GM19324 (cell line): Measurements from ENCODE around the gene AKT3.

Source experiments
- ATAC-seq: cut with Tn5 transposase; IDR thresholded peaks from one replicate; pipeline ENCODE4 v1.9.1; 2021; ENCODE audit warnings: mild to moderate bottlenecking, moderate library complexity; ENCODE audit not compliant: unreplicated experiment, low FRiP score

The AKT3 gene

DNA sequence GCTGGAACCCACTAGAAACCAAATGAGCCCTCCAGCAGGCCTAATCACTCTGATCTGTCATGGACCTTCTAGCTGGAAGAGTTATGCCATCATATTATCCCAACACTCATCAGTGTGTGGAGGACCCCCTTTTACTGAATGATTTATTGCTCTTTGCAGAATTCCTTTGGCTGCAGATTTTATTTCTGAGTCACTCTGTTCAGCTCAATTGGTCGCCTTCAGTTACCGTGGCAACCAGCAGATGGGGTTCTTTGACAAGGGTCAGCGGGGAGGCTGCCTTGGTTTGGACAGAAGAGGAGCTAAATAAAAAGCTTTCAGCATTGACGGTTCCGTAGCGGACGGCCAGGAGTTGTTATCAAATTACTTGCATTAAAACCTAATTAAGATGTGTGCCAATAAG, 374.1 kb downstream of the AKT3 start:
- ATAC-seq, result no peak

DNA sequence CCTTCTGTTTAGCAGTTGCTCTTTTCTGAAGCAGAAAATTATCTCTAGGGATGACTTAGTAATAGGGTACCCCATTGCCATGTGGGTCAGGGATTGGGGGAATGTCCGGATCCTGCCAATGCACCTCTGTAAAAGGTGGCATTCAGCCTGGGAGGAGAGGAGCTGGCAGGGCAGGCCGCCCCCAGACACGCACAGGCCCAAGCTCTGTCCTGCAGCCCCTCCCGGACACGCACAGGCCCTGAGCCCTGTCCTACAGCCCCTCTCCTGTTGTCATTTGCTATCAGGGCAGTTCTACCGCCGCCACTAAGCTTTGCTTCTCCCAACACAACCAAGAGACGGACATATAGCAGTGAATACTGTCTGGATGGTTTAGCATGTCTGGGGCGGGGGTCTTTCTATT, 375.1 kb downstream of the AKT3 start:
- ATAC-seq, result no peak

DNA sequence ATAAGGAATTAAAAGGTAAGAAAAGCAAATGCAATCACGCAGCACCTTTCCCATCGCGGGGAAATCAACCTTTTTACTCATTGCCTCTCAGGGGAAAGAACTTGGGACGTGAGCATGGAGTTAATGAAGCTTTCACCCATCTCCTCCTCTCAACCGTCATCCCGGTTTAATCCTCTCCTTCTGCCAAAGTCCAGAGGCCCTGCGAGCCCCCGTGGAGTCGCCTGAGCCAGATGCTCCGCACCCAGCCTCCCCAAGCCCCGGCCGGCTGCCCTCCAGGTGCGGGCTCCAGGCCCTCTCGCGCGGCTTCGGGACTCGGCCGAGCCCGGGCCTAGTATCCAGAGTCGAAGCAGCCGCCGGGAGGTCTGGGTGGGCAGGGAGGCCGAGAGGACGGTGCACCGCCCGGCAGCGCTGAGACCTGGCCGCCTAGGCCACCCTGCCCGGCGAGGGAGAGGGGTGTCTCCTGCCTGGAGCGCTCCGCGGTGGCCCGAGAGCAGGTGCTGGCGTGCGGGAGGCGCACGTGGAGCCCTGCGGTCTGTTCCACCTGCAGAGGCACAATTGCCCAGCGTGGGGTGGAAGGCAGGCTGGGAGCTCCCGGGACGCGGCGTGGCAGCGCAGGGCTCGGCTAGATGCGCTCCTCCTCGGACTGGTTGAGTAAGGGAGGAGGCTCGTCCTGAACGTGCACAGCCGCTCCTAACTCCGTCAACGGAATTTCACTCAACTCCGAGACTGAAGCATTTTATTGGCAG, 375.7 kb downstream of the AKT3 start:
- ATAC-seq, result no peak

DNA sequence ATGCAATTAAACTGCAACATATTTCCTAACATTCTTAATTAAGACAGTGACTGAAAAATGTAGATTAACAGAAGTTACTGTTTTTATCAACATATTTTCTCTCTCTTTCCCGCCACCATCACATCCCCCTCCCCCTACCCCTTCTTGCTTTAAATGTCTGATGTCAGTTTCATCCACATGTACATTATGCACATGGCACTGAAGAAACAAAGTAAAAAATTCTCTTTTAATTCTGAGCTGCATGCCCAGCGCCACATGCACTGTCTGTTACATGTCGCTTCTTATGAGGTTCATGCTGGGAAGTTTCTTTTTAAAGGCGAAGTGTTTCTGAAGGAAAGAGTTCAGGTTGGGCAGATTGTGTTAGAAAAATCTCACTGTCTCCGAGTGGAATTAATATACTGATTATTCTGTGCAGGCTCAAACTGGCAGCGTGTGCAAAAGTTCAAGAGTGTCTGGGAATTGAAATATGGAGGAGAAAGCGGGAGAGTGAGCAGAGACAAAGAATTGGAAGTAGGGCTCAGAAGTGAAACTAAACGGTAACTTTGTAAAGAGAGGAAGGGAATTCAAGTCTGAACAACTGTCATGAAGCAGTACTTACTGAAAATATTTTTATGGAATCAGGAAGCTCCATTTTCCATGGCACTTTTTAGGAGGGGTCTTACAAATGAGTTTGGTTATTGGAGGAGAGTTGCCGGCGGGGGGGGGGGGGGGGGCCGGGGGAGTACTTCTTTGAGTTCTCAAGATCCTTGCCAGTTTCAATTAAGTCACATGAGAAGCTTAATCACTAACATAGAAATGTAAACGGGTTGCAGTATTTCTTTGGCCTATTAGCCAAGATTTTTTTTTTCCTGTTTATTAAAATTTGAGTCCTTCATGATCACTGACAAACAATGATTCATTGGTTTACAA, 376.6 kb downstream of the AKT3 start:
- no peak for ATAC-seq

DNA sequence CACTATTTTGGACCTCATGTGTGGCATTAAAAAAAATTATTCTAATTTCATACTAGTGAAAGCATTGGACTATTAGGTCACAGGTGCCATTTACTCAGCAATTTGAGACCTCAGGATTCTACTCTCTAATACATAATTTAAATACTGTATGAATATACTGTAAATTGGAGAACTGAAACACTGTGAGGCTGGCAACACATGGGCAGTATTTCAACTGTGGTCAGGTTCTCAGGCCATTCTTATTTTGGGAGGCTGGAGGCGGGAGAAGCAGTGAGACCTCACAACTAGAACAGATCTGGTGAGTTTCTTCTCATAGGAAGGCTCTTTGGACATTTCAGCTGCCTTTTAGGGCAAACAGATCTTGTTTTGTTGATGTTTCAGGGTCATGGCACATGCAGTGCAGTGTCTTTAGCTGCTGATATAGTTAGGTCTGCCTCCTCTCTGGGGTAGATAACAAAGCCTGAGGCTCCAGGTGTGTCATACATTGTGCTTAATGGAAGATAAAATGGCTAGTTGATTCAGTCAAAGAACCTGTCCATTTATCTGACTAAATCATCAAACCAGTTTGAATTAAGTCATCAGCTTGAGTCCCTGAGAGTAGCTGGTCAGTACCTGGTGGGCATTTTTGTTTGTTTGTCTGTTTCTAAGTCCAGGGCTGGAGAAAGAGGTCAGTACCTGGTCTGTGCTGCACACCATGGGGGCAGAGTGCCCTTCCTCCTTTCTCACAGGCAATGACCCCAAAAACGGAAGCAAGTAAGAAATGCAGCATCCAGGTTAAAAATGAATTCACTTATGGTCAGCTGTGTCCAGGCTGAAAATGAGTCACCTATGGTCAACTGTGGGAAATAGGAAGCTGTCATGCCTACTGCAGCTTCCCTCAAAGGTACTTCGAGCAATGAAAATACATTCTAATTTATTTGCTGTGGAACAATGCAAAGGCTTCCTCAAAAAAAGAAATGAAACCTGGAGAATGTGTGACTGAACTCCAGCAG, 378.0 kb downstream of the AKT3 start:
- ATAC-seq, result peak; percentile 83

DNA sequence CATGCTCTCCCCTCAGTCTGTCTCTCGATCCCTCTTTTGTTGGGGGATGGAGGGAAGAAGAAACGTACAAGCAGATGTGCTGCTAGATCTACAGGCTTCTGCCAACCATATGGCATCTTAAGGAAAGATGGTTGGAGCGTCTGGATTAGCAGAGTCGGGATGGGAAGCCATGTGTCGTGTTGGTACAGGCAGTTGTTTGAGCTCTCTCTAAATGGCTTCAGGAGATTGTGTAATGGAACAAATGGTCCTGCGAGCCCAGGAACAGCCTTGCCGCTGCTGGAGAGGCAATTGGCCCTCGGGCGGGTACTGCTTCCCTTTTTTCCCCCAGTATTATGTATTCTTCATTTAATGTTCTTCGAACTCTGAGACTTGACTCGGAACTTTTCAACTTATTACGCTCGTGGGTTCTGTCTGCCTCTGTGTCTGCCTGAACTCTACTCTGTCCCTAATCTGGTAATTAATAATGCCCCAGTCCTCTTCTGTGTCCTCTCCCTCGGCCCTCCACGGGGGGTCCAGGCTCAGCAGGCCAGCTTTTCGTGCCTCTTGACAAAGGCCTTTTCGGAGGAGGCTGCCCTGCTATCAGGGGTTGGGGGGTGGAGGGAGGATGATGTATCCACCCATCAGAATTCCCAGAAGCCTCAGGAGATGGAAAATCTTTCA, 378.9 kb downstream of the AKT3 start:
- no peak for ATAC-seq

DNA sequence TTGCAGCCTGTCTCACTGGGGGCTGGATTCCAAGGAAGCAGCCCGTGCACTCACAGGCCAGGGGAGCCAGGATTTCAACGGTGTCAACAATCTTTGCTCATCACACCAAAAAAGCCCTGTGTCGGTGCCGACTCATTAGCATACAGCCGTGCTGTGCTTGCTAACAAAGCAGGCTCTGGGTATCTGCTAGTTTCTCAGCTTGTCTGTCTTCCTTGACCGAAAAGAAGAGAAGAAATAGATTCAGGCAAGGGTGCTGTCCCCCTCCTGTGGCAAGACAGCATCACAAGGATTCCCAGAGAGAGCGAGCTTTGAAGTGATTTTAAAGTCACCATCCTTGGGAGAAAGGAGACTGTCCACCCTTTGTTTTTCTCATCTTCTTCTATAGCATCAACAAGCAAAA, 379.5 kb downstream of the AKT3 start:
- ATAC-seq, result no peak

DNA sequence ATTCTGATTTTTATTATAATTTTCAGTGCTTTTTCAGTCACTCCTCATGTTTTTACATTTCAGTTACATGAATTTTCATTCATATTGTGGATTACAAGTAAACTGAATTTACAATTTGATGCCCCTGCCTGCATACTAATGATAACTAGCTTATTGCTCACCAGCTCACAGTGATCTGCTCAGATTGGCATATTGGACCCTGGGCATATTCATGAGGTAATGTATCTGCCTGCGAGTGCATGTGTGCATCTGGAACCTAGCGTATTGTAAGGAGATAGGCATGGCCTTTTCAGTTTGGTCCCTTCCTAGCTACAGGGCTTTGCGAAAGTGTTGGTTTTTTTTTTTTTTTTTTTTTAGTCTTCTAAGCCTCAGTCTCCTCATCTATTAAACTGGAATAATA, 380.5 kb downstream of the AKT3 start:
- ATAC-seq, result no peak

DNA sequence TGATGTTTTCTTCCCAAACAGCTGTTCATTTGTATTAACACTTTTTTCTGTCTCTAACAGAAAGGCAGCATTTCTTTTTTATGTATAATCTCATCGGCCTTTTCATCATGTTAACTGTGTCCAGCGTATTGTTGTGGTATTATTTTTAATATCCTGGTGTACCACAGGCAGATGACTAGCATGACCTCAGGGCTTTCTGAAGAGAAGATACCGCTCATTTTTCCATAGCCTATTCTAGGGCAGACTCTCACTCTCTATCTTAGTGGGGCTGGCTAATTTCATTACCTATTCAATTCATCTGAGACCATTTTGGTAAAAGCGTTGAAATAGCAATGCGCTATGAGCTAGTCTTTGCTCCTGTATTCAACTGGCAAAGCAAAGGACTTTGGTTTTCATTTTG, 384.3 kb downstream of the AKT3 start:
- no peak for ATAC-seq

DNA sequence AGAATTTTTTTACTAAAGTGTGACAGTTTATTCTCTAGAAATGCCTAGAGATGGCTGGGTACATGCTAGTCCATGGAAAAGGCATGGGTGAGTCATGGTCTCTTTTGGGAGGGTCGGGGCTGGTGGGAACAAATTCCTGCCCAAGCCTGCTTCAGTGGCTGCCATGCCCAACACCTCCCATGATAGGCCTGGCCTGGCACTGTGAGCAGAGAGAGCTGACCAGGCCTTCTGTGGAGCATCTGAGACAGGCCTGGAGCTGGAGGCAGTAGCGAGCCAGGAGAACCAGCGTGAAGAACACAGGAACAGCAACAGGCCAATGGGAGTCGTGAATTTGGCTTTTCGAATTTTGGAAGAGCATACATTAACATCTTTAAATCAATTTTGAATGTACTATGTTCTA, 385.0 kb downstream of the AKT3 start:
- ATAC-seq, result no peak

DNA sequence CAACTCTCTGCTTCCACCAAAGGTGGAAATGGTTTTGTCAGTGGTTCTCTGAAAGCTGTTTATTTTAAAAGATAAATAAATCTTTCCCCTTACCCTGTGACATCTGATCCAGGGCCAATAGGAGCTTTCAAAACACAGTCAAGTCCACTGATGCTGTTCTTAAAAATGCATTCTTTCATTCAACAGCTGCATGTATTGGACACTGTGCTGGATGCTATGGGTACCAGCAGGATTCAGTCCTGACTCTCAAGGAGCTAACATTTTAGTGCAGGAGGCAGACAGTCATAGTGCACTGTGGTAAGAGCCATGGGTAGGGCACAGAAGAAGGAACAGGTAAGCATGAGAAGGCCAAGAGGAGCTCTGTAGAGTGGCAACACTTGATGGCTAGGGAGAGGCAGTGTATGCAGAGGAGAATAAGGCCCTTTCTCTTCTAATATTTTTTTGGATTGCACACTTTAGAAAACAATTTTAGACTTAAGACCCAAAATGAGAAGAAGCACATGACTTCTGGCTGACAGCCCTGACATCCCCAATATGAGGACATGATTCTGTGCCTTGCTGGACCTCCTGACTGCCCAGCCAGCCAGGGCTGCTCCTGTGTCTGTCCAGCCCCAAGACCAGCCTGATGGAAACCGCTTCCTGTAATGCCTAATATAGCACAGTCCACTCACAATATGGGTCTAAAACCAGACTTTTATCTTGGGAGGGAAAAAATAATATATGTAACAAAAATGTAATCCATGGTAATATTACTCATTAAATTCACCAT, 386.9 kb downstream of the AKT3 start:
- ATAC-seq, result no peak

DNA sequence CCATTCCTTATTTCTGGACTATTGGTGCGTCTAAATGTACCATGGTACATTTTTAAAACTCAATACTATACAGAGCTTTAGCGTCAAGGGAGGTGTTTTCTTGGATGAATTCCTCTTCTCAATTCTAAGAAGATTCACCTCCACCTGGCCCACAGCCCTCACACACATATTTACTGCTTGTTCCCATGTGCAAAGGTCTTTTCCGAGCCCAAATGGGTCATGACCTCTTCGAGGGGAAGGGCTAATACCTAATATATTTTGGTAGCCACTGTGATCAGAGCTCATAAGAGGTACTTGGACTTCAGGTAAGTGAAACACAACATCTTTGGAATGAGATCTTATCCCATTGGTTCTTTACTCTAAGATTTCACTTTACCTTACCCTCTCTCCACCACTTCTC, 388.3 kb downstream of the AKT3 start:
- ATAC-seq, result no peak

DNA sequence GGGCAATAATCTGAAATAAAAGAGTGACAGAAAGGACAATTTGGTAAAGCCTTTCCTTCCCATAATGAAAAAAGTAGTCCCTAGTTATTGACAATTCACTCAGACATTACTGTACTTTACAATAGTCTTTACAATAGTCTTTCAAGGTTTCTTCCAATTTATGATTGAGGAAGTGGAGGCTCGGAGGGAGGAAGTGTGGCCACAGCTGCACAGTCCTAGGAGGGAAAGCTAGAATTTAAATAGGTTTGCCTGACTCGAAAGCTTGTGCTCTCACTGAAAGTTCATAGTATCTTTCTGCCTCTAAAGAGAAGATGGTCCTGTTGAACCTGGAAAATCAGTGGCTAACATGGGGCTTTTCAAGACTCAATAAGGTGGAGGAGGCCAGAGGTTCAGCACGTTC, 391.0 kb downstream of the AKT3 start:
- no peak for ATAC-seq

DNA sequence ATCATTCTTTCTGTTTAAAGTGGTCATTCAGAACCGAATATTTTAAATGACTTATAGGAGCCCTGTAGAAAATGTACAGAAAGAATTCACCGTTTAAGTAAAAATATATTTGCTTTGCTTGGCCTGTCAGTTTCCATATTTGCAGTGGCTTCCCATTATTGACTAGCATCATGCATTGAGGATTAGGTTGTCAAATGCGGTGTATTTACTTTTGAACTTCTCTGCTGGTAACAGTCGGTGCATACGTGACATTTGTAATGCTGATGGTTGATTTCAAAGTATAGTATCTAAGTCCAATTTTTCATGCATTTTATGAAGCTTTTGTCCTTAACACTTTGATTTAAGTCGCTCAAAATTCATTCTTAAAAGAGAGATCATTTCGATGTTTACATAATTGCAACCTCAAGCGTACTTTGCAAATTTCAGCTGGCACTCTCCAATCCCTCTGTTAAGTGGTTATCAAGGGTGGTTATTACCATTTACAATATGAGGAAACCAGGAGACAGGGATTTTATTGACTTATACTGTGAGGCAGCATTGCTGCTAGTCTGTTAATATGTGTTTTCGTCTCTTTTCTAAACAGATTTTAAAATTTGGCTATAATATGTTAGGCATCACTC, 392.6 kb downstream of the AKT3 start:
- no peak for ATAC-seq

DNA sequence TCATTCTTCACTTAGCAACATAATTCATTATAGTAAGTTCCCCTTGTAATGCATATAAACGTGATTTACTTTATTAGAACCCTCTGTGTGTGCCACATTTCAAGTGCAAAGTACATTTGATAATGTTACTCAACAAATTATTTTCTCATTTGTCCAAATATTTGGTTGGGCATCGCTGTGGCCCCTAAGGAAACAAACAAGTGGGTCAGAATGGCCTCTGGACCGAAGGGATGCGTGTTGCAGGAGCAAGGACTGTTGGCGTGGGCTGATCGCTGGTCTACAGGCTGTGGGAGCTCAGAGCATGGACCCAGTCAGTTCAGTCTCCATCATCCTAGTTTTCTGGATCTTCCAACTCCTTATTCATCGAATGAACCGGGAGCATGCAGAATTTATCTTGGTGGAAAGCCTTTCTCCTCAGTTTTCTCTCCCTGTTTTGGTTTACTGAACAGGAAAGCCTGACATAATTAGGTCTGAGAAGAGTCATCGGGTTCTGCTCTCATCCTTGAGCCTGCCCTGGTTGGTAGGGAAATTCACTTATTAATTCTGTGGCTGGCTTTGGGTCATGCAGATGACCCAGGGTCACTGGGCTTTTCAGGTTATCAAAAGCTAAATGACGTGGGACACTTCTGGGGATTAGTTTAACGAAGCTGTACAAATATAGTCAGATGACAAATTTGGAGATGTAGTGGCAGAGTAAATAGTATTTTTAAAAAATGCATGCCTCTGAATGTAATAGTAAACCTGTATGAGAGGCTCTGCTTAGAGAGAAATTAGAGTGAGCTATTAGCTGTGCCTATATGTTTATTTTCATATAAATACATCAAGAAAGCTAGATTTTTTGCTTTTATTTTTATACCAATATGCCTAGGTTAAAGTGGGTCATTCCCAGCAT, 394.0 kb downstream of the AKT3 start:
- ATAC-seq, result no peak

DNA sequence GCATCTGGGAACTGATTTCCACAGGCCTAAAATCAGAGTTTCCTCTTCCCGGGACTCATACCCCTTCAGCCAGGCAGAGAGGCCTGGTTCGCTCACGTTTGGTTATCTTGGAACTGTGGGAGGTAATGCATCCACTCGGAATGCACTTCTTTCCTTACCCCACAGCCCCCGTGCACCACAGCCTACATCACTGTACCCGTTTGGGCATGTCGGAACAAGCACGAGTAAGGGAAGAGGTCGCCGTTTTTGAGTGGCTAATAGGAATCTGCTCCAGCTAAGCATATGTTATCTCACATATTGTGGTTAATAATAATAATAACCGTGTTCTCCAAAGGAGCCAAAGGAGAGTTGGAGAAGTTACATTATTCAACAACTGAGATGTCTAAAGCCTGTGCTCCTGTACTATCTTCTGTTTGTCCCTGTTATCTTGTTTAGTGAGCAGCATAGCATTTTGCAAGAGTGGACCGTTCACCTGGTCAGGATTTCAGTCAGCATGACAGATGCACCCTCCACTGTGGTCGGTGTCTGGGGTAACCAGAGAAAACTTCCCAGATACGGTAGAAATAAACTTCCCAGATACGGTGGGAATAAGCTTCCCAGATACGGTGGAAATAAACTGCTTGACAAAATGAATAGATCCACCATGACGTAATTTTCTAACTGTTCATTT, 395.6 kb downstream of the AKT3 start:
- no peak for ATAC-seq

DNA sequence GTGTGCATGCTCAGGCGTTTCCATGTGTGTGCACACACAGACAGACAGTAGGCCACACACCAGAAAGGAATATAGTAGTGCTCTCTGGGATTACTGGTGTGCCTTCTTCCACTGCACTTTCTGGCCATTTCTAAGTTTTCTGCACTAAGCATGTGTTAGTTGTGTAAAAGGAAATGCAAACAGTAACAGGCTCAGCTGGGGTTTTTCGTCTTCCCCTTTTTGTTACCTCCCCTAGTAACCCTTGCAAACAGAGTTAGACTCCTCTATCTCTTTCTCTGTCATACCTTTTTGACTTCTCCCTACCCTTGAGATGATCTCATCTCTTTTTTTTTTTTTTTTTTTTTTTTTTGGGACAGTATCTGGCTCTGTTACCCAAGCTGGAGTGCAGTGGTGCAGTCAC, 398.0 kb downstream of the AKT3 start:
- ATAC-seq, result no peak

DNA sequence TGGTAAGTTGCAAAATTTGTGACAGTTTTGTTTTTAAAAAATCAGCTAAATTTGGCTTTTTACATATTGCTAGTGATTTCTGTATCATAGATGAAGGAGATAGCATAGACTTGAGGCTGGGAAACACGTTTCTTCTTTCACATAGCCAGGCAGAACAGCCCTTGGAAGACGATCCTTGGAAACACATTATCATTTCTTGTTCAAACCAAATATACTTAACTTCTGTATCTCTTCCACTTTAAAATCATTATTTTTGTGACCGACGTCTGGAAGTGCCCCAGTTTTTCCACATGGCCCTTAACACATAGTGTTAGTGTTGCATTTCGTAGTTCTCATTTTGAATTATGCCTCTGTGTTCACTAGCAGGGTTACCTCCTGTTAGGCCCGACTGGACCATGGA, 400.7 kb downstream of the AKT3 start:
- ATAC-seq, result no peak
